Urothelium cell line (cell line): ENCODE data around the gene GTF2A1L.
"Not testable (repeated sequence)": the region's sequence is repeated elsewhere in the genome, so short reads cannot be mapped to it uniquely, and the experiment has no call there.

ENCODE experiments used
- DNase-seq: peaks from one replicate; pipeline ENCODE4 v3.0.0; 2011; ENCODE audit warnings: low spot score, mixed read lengths
- FAIRE-seq: peaks from 2 replicates; lab custom pipeline; 2011; peaks lifted over from hg19 to GRCh38; lab: Jason Lieb, UNC

GTF2A1L gene

GRCh38 chr2:48605482-48606175 is 12.0 kb upstream of the GTF2A1L start:
- FAIRE-seq, result no peak
- DNase-seq, result no peak

- FAIRE-seq (peak; percentile 94), DNase-seq (peak; percentile 57)
Measured at GRCh38 chr2:48607307-48608014, 10.2 kb upstream of the GTF2A1L start.

GRCh38 chr2:48613211-48613610 is 4.4 kb upstream of the GTF2A1L start:
- no peak for FAIRE-seq
- DNase-seq, result no peak

- not testable (repeated sequence) for FAIRE-seq, DNase-seq
Measured at GRCh38 chr2:48614581-48614980, 3.1 kb upstream of the GTF2A1L start.

GRCh38 chr2:48619526-48619925 is 1.9 kb downstream of the GTF2A1L start:
- DNase-seq (no peak), FAIRE-seq (no peak)

- FAIRE-seq (no peak), DNase-seq (no peak)
Measured at GRCh38 chr2:48620604-48621003, 2.9 kb downstream of the GTF2A1L start.

- not testable (repeated sequence) for FAIRE-seq
- DNase-seq, result peak; percentile 34
Measured at GRCh38 chr2:48622691-48623090, 5.0 kb downstream of the GTF2A1L start.

GRCh38 chr2:48624696-48625095 is 7.0 kb downstream of the GTF2A1L start:
- FAIRE-seq, result no peak
- DNase-seq, result no peak

- no peak for DNase-seq
- no peak for FAIRE-seq
Measured at GRCh38 chr2:48626047-48626446, 8.4 kb downstream of the GTF2A1L start.

- no peak for DNase-seq
- FAIRE-seq, result no peak
Measured at GRCh38 chr2:48633143-48633542, 15.5 kb downstream of the GTF2A1L start.

- DNase-seq (no peak), FAIRE-seq (no peak)
Measured at GRCh38 chr2:48635786-48636185, 18.1 kb downstream of the GTF2A1L start.

GRCh38 chr2:48638261-48638660 is 20.6 kb downstream of the GTF2A1L start:
- DNase-seq, result no peak
- no peak for FAIRE-seq

- no peak for FAIRE-seq
Measured at GRCh38 chr2:48651158-48651790, 33.6 kb downstream of the GTF2A1L start.

GRCh38 chr2:48668992-48669391 is 51.3 kb downstream of the GTF2A1L start:
- DNase-seq (no peak), FAIRE-seq (no peak)

More at GRCh38 chr2:48651158-48651790, 33.6 kb downstream of the GTF2A1L start:
- no peak for DNase-seq

- DNase-seq, result no peak
- FAIRE-seq, result no peak
Measured at GRCh38 chr2:48673581-48673980, 55.9 kb downstream of the GTF2A1L start.

GRCh38 chr2:48674933-48675332 is 57.3 kb downstream of the GTF2A1L start:
- FAIRE-seq, result no peak
- DNase-seq, result no peak

- FAIRE-seq, result no peak
Measured at GRCh38 chr2:48677450-48677849, 59.8 kb downstream of the GTF2A1L start.

GRCh38 chr2:48685126-48685525 is 67.5 kb downstream of the GTF2A1L start:
- no peak for FAIRE-seq
- DNase-seq, result no peak

More at GRCh38 chr2:48677450-48677849, 59.8 kb downstream of the GTF2A1L start:
- no peak for DNase-seq

GRCh38 chr2:48691935-48692691 is 74.5 kb downstream of the GTF2A1L start:
- FAIRE-seq (no peak), DNase-seq (no peak)

- DNase-seq (no peak), FAIRE-seq (no peak)
Measured at GRCh38 chr2:48693066-48693465, 75.4 kb downstream of the GTF2A1L start.

GRCh38 chr2:48693645-48694044 is 76.0 kb downstream of the GTF2A1L start:
- DNase-seq (peak; percentile 38), FAIRE-seq (no peak)
